ENCODE results near the gene STPG1. TPM values are rescaled to one million over a fixed set of nuclear protein-coding genes. Genes with fewer than 3 reads are reported as not detected.

STPG1 gene
- total and polyA plus RNA-seq, 9 of the 15 experiments (the other 6 are each of a cell fraction or from before 2014, with no cell fraction given): 5.0 to 11.9 (median 8.3) TPM

DNA sequence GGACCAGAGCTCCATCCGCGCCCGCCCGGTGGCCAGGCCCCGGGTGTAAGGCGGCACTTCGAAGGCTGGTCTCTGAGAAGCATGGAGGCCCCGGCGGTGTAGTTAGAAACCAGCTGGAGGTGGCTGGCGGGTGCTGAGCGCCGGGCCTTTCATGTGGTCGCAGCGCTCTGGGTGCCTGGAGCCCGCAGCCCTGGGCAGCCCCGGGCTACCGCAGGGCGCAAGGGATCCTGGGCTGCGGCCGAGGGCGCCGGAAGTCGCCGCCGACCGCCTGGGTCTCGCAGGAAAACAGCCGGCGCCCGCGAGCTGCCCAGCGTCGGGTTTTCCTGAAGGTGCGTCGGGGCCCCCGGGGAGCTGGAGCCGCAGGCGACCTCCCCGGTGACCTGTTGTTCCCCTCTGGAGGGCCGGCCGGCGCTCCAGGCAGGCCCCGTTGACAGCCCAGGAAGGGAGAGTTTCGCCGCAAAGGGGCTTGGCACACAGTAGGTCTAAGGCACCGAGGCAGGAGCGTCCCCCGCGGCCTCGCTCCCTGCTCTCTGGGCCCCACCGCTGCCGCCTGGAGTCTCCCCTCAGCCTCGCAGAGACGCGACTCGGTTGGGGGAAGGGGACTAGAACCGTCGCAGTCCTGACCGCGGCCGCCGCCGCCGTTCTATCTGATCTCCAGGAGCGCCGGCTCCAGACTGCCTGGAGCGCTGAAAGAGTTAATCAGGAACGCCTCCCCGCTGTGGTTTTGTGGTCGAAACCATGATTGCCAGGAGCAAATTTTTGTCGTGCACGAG, 91.7 kb downstream of the STPG1 start (continued):
- TF ChIP-seq CHD2 (IDR thresholded peaks at IDR 0.05; ENCODE audit: low read depth, low read length) (0 out of 2 replicates have a peak, but pooled peaks have one; percentile 4), RBBP5 (IDR thresholded peaks at IDR 0.05; ENCODE audit: borderline replicate concordance, insufficient read depth, low read length, poor library complexity, severe bottlenecking) (peak; percentile 26), HDAC6 (IDR thresholded peaks at IDR 0.05; ENCODE audit: low read depth, low read length) (no peak), FUS (optimal IDR thresholded peaks at IDR 0.05; ENCODE audit: low read depth, low read length) (no peak), SREBF2 (CRISPR knock-in tag; IDR thresholded peaks at IDR 0.05) (no peak), STAT5B (CRISPR knock-in tag; IDR thresholded peaks at IDR 0.05) (no peak), MEIS2 (IDR thresholded peaks at IDR 0.05; ENCODE audit: partially characterized antibody) (peak; percentile 79), KDM2B (CRISPR knock-in tag; IDR thresholded peaks at IDR 0.05) (peak; percentile 91)
- TF ChIP-seq, protein P1, sequence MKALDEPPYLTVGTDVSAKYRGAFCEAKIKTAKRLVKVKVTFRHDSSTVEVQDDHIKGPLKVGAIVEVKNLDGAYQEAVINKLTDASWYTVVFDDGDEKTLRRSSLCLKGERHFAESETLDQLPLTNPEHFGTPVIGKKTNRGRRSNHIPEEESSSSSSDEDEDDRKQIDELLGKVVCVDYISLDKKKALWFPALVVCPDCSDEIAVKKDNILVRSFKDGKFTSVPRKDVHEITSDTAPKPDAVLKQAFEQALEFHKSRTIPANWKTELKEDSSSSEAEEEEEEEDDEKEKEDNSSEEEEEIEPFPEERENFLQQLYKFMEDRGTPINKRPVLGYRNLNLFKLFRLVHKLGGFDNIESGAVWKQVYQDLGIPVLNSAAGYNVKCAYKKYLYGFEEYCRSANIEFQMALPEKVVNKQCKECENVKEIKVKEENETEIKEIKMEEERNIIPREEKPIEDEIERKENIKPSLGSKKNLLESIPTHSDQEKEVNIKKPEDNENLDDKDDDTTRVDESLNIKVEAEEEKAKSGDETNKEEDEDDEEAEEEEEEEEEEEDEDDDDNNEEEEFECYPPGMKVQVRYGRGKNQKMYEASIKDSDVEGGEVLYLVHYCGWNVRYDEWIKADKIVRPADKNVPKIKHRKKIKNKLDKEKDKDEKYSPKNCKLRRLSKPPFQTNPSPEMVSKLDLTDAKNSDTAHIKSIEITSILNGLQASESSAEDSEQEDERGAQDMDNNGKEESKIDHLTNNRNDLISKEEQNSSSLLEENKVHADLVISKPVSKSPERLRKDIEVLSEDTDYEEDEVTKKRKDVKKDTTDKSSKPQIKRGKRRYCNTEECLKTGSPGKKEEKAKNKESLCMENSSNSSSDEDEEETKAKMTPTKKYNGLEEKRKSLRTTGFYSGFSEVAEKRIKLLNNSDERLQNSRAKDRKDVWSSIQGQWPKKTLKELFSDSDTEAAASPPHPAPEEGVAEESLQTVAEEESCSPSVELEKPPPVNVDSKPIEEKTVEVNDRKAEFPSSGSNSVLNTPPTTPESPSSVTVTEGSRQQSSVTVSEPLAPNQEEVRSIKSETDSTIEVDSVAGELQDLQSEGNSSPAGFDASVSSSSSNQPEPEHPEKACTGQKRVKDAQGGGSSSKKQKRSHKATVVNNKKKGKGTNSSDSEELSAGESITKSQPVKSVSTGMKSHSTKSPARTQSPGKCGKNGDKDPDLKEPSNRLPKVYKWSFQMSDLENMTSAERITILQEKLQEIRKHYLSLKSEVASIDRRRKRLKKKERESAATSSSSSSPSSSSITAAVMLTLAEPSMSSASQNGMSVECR (CRISPR knock-in tag; IDR thresholded peaks at IDR 0.05): no peak
- TF ChIP-seq, protein P2, sequence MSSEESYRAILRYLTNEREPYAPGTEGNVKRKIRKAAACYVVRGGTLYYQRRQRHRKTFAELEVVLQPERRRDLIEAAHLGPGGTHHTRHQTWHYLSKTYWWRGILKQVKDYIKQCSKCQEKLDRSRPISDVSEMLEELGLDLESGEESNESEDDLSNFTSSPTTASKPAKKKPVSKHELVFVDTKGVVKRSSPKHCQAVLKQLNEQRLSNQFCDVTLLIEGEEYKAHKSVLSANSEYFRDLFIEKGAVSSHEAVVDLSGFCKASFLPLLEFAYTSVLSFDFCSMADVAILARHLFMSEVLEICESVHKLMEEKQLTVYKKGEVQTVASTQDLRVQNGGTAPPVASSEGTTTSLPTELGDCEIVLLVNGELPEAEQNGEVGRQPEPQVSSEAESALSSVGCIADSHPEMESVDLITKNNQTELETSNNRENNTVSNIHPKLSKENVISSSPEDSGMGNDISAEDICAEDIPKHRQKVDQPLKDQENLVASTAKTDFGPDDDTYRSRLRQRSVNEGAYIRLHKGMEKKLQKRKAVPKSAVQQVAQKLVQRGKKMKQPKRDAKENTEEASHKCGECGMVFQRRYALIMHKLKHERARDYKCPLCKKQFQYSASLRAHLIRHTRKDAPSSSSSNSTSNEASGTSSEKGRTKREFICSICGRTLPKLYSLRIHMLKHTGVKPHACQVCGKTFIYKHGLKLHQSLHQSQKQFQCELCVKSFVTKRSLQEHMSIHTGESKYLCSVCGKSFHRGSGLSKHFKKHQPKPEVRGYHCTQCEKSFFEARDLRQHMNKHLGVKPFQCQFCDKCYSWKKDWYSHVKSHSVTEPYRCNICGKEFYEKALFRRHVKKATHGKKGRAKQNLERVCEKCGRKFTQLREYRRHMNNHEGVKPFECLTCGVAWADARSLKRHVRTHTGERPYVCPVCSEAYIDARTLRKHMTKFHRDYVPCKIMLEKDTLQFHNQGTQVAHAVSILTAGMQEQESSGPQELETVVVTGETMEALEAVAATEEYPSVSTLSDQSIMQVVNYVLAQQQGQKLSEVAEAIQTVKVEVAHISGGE (CRISPR knock-in tag; IDR thresholded peaks at IDR 0.05): no peak
- TF ChIP-seq, protein P3, sequence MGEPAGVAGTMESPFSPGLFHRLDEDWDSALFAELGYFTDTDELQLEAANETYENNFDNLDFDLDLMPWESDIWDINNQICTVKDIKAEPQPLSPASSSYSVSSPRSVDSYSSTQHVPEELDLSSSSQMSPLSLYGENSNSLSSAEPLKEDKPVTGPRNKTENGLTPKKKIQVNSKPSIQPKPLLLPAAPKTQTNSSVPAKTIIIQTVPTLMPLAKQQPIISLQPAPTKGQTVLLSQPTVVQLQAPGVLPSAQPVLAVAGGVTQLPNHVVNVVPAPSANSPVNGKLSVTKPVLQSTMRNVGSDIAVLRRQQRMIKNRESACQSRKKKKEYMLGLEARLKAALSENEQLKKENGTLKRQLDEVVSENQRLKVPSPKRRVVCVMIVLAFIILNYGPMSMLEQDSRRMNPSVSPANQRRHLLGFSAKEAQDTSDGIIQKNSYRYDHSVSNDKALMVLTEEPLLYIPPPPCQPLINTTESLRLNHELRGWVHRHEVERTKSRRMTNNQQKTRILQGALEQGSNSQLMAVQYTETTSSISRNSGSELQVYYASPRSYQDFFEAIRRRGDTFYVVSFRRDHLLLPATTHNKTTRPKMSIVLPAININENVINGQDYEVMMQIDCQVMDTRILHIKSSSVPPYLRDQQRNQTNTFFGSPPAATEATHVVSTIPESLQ (CRISPR knock-in tag; IDR thresholded peaks at IDR 0.05): no peak; the same call in 1 of the 2 replicates
- TF ChIP-seq, protein P4, sequence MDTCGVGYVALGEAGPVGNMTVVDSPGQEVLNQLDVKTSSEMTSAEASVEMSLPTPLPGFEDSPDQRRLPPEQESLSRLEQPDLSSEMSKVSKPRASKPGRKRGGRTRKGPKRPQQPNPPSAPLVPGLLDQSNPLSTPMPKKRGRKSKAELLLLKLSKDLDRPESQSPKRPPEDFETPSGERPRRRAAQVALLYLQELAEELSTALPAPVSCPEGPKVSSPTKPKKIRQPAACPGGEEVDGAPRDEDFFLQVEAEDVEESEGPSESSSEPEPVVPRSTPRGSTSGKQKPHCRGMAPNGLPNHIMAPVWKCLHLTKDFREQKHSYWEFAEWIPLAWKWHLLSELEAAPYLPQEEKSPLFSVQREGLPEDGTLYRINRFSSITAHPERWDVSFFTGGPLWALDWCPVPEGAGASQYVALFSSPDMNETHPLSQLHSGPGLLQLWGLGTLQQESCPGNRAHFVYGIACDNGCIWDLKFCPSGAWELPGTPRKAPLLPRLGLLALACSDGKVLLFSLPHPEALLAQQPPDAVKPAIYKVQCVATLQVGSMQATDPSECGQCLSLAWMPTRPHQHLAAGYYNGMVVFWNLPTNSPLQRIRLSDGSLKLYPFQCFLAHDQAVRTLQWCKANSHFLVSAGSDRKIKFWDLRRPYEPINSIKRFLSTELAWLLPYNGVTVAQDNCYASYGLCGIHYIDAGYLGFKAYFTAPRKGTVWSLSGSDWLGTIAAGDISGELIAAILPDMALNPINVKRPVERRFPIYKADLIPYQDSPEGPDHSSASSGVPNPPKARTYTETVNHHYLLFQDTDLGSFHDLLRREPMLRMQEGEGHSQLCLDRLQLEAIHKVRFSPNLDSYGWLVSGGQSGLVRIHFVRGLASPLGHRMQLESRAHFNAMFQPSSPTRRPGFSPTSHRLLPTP (IDR thresholded peaks at IDR 0.05; ENCODE audit: borderline replicate concordance, extremely low read depth, insufficient read length): no peak
